ENCODE data around the gene IGFL4.

The IGFL4 gene

GRCh38 chr19:46060012-46060411 lies 19.2 kb upstream of the IGFL4 start:
- DNase-seq, result no peak

- no peak for DNase-seq
Measured at GRCh38 chr19:46058778-46059177, 18.0 kb upstream of the IGFL4 start.

GRCh38 chr19:46056536-46056935 lies 15.7 kb upstream of the IGFL4 start:
- DNase-seq, result no peak

GRCh38 chr19:46052896-46053295 lies 12.1 kb upstream of the IGFL4 start:
- DNase-seq, result no peak

DNA sequence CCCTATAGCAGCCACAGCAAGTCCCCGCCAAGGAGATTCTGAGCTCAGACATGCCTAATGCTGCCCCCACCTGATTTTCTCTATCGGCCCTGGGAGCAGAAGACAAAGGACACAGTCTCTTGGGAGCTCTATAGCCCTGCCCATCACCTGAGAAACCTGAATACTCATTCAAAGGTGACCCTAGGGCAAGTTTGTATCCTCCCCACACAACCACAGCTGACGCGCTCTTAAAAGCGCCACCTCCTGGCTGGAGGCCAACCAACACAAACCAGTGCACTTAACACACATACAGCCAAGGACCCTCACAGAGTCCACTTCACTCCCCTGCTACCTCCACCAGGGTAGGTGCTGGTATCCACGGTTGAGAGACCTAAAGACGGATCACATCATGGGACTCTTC lies 8.8 kb upstream of the IGFL4 start:
- peak in 1 of 2 experiments; percentile 29 for DNase-seq

GRCh38 chr19:46043519-46043918 lies 2.7 kb upstream of the IGFL4 start:
- no peak for DNase-seq

DNA sequence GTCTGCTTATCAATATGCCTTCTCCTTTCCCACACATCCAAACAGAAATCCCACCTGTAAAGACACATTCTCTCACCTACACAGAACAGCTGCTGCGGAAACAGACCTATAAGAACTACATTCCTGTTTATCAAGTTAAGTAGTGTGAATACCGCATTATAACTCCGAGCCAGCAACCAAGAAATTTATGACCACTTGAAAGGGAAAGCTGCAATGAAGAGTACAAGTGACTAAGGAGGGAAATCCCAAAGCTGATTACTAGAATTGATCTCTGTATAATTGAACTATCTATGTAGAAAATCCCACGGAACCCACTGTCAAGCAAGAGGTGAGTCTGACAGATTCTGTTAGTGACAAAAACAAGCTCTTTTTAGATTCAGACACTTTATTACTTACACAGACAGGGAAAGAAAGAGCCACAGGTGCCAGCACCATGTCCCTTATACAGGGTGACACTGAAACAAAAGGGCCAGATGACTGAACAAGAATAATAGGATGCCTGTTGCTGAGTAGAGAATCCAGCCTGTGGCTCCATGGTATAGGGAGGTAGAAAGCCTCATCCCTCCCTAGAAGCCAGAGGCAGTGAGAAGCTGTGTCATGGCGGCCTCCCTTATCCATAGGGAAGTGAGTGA lies 1.6 kb upstream of the IGFL4 start:
- DNase-seq, result no peak

- DNase-seq, result no peak
Measured at GRCh38 chr19:46040125-46040524, 677 bp downstream of the IGFL4 start.

DNA sequence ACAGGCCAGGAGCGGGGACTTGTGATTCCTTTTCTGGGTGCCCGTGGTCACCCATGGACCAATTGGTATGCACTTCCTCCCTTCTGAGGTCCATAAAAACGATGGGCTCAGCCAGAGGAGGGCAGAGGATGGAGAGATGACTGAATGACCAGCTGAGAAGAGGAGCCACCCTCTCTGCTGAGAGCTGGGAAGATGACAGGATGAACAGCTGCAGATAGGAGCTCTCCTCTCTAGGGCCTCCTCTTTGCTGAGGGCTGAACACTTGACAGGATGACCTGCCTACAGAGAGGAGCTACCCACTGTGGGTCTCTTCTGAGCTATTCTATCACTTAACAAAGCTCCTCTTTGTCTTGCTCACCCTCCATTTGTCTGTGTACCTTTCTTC lies 4.1 kb downstream of the IGFL4 start:
- DNase-seq, result no peak

GRCh38 chr19:46035986-46036743 lies 4.6 kb downstream of the IGFL4 start:
- no peak for DNase-seq

DNA sequence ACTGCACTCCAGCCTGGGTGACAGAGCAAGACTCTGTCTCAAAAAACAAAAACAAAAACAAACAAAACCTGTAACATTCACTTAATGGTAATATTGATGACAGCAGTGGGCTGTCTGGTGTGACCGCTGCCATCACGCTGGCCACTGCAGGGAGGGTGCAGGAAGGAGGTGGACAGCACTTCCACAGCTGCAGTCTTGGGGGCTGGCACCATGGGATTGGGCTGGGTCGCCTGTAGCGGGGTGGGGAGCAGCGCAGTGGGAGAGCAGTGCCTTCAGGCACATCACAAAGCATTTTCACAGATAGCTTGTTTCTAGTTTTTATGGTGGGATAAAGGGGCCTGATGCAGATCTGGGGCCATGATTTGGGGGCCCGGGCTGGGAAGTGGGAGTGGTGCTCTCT lies 5.3 kb downstream of the IGFL4 start:
- no peak for DNase-seq

DNA sequence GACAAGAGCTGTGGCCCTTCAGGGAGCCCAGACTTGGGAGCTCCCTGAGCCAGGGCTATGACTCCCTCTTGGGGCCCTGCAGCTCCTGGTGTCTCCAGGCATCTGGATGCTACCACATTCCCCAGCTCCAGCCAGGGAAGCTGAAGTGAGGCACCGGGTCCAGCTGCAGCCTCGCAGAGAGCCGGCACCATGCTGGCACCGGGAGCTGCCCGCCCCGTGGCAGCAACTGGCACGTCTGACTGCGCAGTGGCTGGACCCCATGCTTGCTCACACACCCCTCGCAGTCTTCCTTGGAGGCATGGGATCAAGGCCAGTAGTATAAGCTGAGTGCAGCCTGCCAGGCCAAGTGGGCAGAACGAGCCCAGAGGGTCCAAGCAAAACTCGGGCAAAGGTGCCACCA lies 7.4 kb downstream of the IGFL4 start:
- no peak for DNase-seq

- DNase-seq, result no peak
Measured at GRCh38 chr19:46032597-46033025, 8.2 kb downstream of the IGFL4 start.

- DNase-seq, result no peak
Measured at GRCh38 chr19:46031781-46032596, 8.8 kb downstream of the IGFL4 start.

- no peak for DNase-seq
Measured at GRCh38 chr19:46030812-46031550, 9.8 kb downstream of the IGFL4 start.

DNA sequence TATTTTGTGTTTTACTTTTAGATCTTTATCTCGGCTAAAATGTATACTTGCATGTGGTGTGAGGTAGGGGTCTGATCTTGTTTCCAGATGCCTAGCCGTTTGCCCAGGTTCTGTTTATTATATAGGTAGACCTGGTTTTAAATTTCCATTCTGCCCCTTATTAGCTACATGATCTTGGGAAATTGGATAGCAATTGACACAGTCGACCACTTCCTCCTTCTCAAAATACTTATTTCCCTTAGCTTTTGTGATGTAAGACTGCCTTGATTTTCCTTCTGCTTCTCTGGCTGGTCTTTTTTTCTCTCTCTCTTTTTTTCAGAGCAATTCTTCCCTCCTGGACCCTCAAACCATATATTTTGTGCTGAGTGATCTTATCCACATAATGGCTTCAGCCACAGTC lies 15.0 kb downstream of the IGFL4 start:
- DNase-seq, result no peak

- no peak for DNase-seq
Measured at GRCh38 chr19:46023311-46023779, 17.5 kb downstream of the IGFL4 start.

GRCh38 chr19:46022431-46023310 lies 18.1 kb downstream of the IGFL4 start, which contains the start of gene PGLYRP1:
PGLYRP1 (minus strand) TSS chr19:46023053; CDS start chr19:46023021, 32 bp downstream.
- DNase-seq, result no peak

- DNase-seq, result no peak
Measured at GRCh38 chr19:46022061-46022430, 18.8 kb downstream of the IGFL4 start.

DNA sequence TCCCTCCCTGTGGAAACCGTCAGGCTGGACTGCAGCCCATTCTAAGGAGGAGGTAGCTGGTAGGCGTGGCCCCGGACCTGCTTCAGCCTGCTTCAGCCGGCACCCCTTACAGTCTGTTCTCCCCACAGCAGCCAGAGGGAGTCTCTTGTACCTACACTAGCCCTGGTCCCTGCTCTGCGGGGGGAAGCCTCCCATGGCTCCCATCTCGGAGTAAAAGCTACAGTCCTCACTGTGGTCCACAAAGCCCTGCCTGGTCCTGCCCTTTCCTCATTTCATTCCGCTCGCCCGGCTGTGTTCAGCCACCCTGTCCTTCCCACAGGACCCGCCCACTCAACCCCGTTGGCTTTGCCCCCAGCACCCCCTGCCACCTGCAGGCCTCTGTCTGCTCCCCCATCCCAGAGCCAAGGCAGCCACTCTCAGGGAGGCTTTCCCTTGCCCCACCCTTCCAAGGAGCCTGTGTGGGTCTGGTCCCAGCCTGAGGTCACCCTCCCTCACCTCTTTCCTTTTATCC lies 19.2 kb downstream of the IGFL4 start:
- DNase-seq, result no peak

GRCh38 chr19:46020819-46021125 lies 20.0 kb downstream of the IGFL4 start:
- no peak for DNase-seq

GRCh38 chr19:46019270-46019669 lies 21.5 kb downstream of the IGFL4 start:
- no peak for DNase-seq

All from NCI-H1930 (cell line).